ENCODE measurements around the gene OR1J2. TPM values are rescaled to one million over a fixed set of nuclear protein-coding genes. Genes with fewer than 3 reads are reported as not detected.
A peak's percentile ranks its signal among the peaks of the same experiment; 100 is the strongest.

OR1J2 gene, protein sequence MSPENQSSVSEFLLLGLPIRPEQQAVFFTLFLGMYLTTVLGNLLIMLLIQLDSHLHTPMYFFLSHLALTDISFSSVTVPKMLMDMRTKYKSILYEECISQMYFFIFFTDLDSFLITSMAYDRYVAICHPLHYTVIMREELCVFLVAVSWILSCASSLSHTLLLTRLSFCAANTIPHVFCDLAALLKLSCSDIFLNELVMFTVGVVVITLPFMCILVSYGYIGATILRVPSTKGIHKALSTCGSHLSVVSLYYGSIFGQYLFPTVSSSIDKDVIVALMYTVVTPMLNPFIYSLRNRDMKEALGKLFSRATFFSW
- total RNA-seq (not detected), polyA plus RNA-seq (not detected)
- long read RNA-seq, donor 1, result 0 reads
- long read RNA-seq, donor 2, result 0 reads
- long read RNA-seq, donor 3, result 0 reads
- long read RNA-seq, donor 4, result 0 reads
- long read RNA-seq, donor 5, result 0 reads
- long read RNA-seq, donor 6, result 0 reads
- long read RNA-seq, donor 7, result 0 reads
- long read RNA-seq, donor 8, result 0 reads
- long read RNA-seq, donor 9, result 0 reads
- long read RNA-seq, donor 10, result 0 reads

DNA sequence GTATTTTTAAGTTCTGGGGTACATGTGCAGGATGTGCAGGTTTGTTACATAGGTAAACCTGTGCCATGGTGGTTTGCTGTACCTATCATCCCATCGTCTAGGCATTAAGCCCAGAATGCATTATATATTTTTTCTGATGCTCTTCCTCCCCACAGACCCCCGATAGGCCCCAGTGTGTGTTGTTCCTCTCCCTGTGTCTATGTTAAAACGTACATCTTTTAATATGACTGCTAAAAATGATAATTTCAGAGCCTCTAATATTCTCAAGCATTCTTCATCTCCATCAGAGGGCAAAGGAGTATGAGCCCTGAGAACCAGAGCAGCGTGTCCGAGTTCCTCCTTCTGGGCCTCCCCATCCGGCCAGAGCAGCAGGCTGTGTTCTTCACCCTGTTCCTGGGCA, at the start of gene OR1J2:
OR1J2 (plus strand) TSS at position 301 of the 400 bp plus-strand sequence; CDS start at position 301, 0 bp downstream.
- no peak for DNase-seq (ENCODE audit: low read depth in 6 of 9, low spot score in 9 of 9)

DNA sequence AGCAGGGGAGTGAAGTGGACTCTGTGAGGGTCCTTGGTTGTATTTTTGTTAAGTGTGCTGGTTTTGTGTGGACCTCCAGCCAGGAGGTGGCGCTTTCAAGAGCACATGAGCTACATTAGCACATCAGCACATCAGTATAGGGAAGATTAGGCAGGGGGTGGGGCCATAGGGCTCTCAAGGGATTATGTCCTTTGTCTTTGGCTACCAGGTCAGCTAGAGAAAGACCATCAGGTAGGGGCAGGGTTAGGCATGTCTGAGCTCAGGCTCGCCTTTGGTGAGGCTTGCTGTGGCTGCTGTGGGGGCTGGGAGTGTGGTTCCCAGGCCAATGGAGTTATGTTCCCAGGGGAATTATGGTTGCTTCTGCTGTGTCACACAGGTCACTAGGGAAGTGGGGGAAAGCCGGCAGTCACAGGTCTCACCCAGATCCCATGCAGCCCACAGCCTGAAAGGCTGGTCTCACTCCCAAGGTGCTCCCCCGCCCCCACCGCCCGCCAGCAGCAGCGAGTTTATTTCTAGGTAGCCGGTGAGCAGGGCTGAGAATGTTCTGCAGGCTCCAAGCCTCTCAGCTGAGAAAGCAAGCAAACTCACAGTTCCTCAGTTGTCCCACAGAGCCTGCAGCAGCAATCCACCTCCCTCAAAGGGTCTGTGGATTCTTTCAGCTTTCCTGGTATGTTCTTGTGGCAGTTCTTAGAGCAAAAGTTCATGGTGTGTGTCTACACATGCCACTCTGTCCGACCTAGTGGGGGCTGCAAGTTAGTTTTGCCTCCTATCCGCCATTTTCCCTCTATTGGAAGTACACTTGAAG, 46.6 kb upstream of the OR1J2 start:
- no peaks in the 10 kb centered on the region for H3K27me3 ChIP-seq (ENCODE audit: control insufficient read depth in 2 of 2, insufficient read depth in 1 of 2, low read length in 1 of 2)
- peaks cover 0 to 5% of the 10 kb centered on the region in 2 donors for H3K4me1 ChIP-seq (ENCODE audit: control insufficient read depth in 2 of 2, insufficient read depth in 2 of 2, low read length in 2 of 2)
- H3K27ac ChIP-seq (ENCODE audit: low read depth in 1 of 2, low read length in 1 of 2), result no peak overlapping the region
- no peaks in the 10 kb centered on the region for H3K36me3 ChIP-seq (ENCODE audit: control insufficient read depth in 2 of 2, insufficient read depth in 2 of 2, low read length in 1 of 2)
- H3K9me3 ChIP-seq (ENCODE audit: control insufficient read depth in 2 of 2, insufficient read depth in 1 of 2, low read length in 1 of 2), result no peaks in the 10 kb centered on the region
- peak in 1 of 9 donors; percentile 13 for DNase-seq (ENCODE audit: low read depth in 6 of 9, low spot score in 9 of 9)
- 96% methylated on average over 10 of the region's 10 CpGs for WGBS
- no peak overlapping the region for H3K4me3 ChIP-seq (ENCODE audit: low read length in 2 of 2)

More for the DNA sequence above, at the start of gene OR1J2:
- Histone ChIP-seq H3K4me3 (ENCODE audit: low read length in 2 of 2) (no peak within 1 kb of the TSS), H3K27me3 (ENCODE audit: control insufficient read depth in 2 of 2, insufficient read depth in 1 of 2, low read length in 1 of 2) (no peaks in the 10 kb centered on the region), H3K4me1 (ENCODE audit: control insufficient read depth in 2 of 2, insufficient read depth in 2 of 2, low read length in 2 of 2) (no peaks in the 10 kb centered on the region), H3K27ac (ENCODE audit: low read depth in 1 of 2, low read length in 1 of 2) (no peak within 1 kb of the TSS), H3K36me3 (ENCODE audit: control insufficient read depth in 2 of 2, insufficient read depth in 2 of 2, low read length in 1 of 2) (no peaks in the 10 kb centered on the region), H3K9me3 (ENCODE audit: control insufficient read depth in 2 of 2, insufficient read depth in 1 of 2, low read length in 1 of 2) (no peaks in the 10 kb centered on the region)
- 92% methylated on average over 6 of the region's 6 CpGs for WGBS

DNA sequence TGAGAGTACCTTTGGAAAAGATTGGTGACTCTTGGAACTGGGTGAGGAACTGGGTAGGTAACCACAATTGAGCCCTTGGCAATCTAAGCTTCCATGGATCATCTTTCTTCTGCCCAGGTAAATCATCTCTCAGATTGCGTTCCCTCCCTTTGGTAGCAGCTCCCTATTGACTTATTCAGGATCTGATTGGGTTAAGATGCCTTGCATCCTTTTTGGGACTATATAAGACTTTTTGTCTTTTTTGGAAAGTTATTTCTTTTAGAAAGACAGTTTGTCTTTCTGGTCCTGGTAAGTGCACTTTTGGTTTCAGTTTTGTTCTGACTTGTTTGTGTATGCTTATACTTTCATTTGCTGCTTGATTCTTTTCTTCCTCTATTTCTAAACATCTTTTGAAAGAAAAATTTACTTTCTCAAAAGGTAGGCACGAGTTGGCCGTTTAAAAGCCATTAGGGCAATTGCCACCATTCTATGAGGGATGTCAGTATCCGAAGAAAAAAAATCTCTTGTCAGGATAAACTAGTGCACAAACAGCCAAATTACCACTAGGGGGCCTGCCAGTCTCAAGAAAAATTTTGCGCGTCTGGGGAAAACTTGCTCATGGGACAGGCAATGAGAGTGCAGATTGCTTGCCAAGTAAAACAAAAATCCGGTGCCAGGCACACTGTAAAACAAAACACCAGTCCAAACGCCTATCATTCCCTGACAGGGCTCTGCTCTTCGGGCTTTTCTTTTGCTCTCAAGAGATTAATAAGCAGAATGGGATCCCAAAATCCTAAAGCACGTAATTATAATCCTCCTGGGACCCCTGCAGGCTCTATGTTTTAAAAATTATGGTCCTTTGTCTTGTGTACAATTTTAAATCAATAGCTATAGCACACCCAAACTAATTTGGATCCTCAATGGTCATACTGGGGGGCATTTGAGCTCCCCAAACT, 45.7 kb upstream of the OR1J2 start:
- Histone ChIP-seq H3K27ac (ENCODE audit: low read depth in 1 of 2, low read length in 1 of 2) (no peak overlapping the region), H3K4me3 (ENCODE audit: low read length in 2 of 2) (peak overlapping the region; percentile 26 to 47), H3K27me3 (ENCODE audit: control insufficient read depth in 2 of 2, insufficient read depth in 1 of 2, low read length in 1 of 2) (no peaks in the 10 kb centered on the region), H3K9me3 (ENCODE audit: control insufficient read depth in 2 of 2, insufficient read depth in 1 of 2, low read length in 1 of 2) (no peaks in the 10 kb centered on the region), H3K4me1 (ENCODE audit: control insufficient read depth in 2 of 2, insufficient read depth in 2 of 2, low read length in 2 of 2) (peaks cover 0 to 5% of the 10 kb centered on the region in 2 donors), H3K36me3 (ENCODE audit: control insufficient read depth in 2 of 2, insufficient read depth in 2 of 2, low read length in 1 of 2) (no peaks in the 10 kb centered on the region)
- WGBS, result 20% methylated on average over 10 of the region's 10 CpGs
- DNase-seq (ENCODE audit: low read depth in 6 of 9, low spot score in 9 of 9), result peak; percentile 21 to 81 (median 48)

DNA sequence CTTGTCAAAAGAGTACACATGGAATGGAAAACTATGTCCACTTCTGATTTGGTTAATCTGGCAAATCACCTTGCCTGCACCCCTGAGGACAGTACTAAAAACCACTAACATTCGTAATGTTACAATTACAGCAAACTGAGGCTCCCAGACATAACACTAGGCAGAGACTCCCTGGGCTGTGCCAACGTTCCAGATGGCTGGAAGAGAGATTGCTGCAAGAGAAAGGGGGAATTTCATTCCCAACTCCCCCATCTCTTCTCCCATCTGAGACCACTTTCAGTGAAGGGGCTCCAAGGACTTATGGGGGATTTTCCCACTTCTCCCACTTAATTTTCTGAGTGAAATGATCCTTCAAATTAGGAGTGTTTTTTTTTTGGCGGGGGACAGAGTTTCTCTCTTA, 44.1 kb upstream of the OR1J2 start:
- no peaks in the 10 kb centered on the region for H3K9me3 ChIP-seq (ENCODE audit: control insufficient read depth in 2 of 2, insufficient read depth in 1 of 2, low read length in 1 of 2)
- no peak overlapping the region for H3K4me3 ChIP-seq (ENCODE audit: low read length in 2 of 2)
- no peaks in the 10 kb centered on the region for H3K36me3 ChIP-seq (ENCODE audit: control insufficient read depth in 2 of 2, insufficient read depth in 2 of 2, low read length in 1 of 2)
- H3K4me1 ChIP-seq (ENCODE audit: control insufficient read depth in 2 of 2, insufficient read depth in 2 of 2, low read length in 2 of 2), result peaks cover 0 to 5% of the 10 kb centered on the region in 2 donors
- DNase-seq (ENCODE audit: low read depth in 6 of 9, low spot score in 9 of 9), result no peak
- 88% methylated on average over 3 of the region's 3 CpGs for WGBS
- no peaks in the 10 kb centered on the region for H3K27me3 ChIP-seq (ENCODE audit: control insufficient read depth in 2 of 2, insufficient read depth in 1 of 2, low read length in 1 of 2)
- H3K27ac ChIP-seq (ENCODE audit: low read depth in 1 of 2, low read length in 1 of 2), result no peak overlapping the region

DNA sequence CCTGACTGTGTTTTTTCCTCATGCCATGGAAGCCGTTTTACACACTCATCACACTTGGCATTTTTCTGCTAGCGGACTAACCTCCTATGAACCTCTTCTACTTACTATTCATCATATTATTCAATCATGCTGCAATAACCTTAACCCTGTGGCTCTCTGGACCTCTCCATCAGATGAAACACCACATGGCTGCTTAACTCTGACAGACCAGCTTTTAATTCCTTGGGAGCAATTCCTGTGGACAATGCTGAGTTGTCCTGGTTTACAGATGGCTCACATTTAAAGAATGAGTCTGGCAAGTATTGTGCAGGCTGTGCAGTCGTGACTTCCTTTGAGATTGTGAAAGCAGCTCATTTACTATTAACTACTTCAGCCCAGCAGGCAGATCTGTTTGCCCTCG, 41.9 kb upstream of the OR1J2 start:
- no peaks in the 10 kb centered on the region for H3K9me3 ChIP-seq (ENCODE audit: control insufficient read depth in 2 of 2, insufficient read depth in 1 of 2, low read length in 1 of 2)
- WGBS, result 81% methylated on average over 4 of the region's 4 CpGs
- no peaks in the 10 kb centered on the region for H3K27me3 ChIP-seq (ENCODE audit: control insufficient read depth in 2 of 2, insufficient read depth in 1 of 2, low read length in 1 of 2)
- no peak overlapping the region for H3K4me3 ChIP-seq (ENCODE audit: low read length in 2 of 2)
- H3K27ac ChIP-seq (ENCODE audit: low read depth in 1 of 2, low read length in 1 of 2), result no peak overlapping the region
- H3K36me3 ChIP-seq (ENCODE audit: control insufficient read depth in 2 of 2, insufficient read depth in 2 of 2, low read length in 1 of 2), result no peaks in the 10 kb centered on the region
- H3K4me1 ChIP-seq (ENCODE audit: control insufficient read depth in 2 of 2, insufficient read depth in 2 of 2, low read length in 2 of 2), result peaks cover 0 to 5% of the 10 kb centered on the region in 2 donors
- no peak for DNase-seq (ENCODE audit: low read depth in 6 of 9, low spot score in 9 of 9)

DNA sequence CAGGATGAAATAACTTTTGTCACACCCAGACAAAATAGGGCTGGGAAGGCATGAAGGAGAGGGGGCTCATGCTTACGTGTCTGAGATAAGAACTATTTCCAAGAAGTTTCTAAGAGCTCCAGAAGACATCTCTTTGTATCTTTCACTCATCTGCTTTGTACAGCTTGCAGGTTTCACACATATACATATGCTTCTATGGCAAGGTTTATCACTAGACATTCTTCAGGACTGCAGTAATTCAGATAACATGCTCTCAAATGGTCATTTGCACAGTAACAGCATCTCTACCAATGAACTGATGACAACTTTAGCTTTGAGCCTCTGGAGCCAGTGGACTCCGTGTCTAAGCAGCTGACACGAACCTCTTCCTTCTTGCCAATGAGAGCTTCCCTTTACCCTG, 36.0 kb upstream of the OR1J2 start:
- 89% methylated on average over 3 of the region's 3 CpGs for WGBS
- Histone ChIP-seq H3K4me3 (ENCODE audit: low read length in 2 of 2) (no peak overlapping the region), H3K27me3 (ENCODE audit: control insufficient read depth in 2 of 2, insufficient read depth in 1 of 2, low read length in 1 of 2) (no peaks in the 10 kb centered on the region), H3K36me3 (ENCODE audit: control insufficient read depth in 2 of 2, insufficient read depth in 2 of 2, low read length in 1 of 2) (no peaks in the 10 kb centered on the region), H3K27ac (ENCODE audit: low read depth in 1 of 2, low read length in 1 of 2) (no peak overlapping the region), H3K4me1 (ENCODE audit: control insufficient read depth in 2 of 2, insufficient read depth in 2 of 2, low read length in 2 of 2) (no peaks in the 10 kb centered on the region), H3K9me3 (ENCODE audit: control insufficient read depth in 2 of 2, insufficient read depth in 1 of 2, low read length in 1 of 2) (no peaks in the 10 kb centered on the region)
- DNase-seq (ENCODE audit: low read depth in 6 of 9, low spot score in 9 of 9), result no peak

DNA sequence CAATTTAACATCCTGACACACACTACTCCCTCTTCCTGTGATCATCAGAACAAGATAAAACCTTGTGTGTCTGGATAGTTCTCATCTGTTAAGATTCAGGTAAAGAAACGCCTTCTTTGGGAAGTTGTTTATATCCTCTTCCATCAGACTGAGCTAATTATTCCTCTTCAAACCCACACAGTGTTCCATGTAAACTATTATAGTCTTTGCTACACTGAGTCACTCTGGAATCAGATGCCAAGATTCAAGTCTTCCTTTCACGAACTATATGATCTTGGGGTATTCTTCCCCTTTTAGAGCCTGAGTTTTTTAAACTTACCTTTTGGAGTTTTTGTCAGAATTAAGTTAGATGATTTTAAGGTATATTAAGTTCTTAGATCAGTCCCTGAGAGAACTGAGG, 34.9 kb upstream of the OR1J2 start:
- DNase-seq (ENCODE audit: low read depth in 6 of 9, low spot score in 9 of 9), result no peak
- WGBS, result 90% methylated on average over 2 of the region's 2 CpGs

DNA sequence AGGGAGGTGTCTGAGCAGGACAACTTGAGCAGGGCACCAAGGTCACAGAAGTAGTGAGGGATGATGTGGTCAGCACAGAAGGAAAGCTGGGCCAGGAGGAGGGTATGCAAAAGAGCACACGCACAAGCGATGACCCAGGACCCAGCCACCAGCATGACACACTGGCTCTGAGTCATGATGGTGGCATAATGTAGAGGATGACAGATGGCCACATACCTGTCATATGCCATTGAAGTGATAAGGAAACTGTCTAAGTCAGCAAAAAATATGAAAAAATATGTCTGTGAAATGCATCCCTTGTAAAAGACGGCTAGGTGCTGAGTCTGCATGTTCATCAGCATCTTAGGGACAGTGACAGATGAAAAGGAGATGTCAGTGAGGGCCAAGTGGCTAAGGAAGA, 33.3 kb upstream of the OR1J2 start:
- Histone ChIP-seq H3K4me1 (ENCODE audit: control insufficient read depth in 2 of 2, insufficient read depth in 2 of 2, low read length in 2 of 2) (no peaks in the 10 kb centered on the region), H3K27me3 (ENCODE audit: control insufficient read depth in 2 of 2, insufficient read depth in 1 of 2, low read length in 1 of 2) (no peaks in the 10 kb centered on the region), H3K9me3 (ENCODE audit: control insufficient read depth in 2 of 2, insufficient read depth in 1 of 2, low read length in 1 of 2) (no peaks in the 10 kb centered on the region), H3K4me3 (ENCODE audit: low read length in 2 of 2) (no peak overlapping the region), H3K27ac (ENCODE audit: low read depth in 1 of 2, low read length in 1 of 2) (no peak overlapping the region), H3K36me3 (ENCODE audit: control insufficient read depth in 2 of 2, insufficient read depth in 2 of 2, low read length in 1 of 2) (no peaks in the 10 kb centered on the region)
- WGBS, result 97% methylated on average over 3 of the region's 3 CpGs
- no peak for DNase-seq (ENCODE audit: low read depth in 6 of 9, low spot score in 9 of 9)

More for the DNA sequence above, 34.9 kb upstream of the OR1J2 start:
- Histone ChIP-seq H3K4me3 (ENCODE audit: low read length in 2 of 2) (no peak overlapping the region), H3K4me1 (ENCODE audit: control insufficient read depth in 2 of 2, insufficient read depth in 2 of 2, low read length in 2 of 2) (no peaks in the 10 kb centered on the region), H3K36me3 (ENCODE audit: control insufficient read depth in 2 of 2, insufficient read depth in 2 of 2, low read length in 1 of 2) (no peaks in the 10 kb centered on the region), H3K27me3 (ENCODE audit: control insufficient read depth in 2 of 2, insufficient read depth in 1 of 2, low read length in 1 of 2) (no peaks in the 10 kb centered on the region), H3K9me3 (ENCODE audit: control insufficient read depth in 2 of 2, insufficient read depth in 1 of 2, low read length in 1 of 2) (no peaks in the 10 kb centered on the region), H3K27ac (ENCODE audit: low read depth in 1 of 2, low read length in 1 of 2) (no peak overlapping the region)

Measured in thymus (tissue), 14 donors.